ENCODE measurements around the gene AUTS2.

AUTS2 gene

DNA sequence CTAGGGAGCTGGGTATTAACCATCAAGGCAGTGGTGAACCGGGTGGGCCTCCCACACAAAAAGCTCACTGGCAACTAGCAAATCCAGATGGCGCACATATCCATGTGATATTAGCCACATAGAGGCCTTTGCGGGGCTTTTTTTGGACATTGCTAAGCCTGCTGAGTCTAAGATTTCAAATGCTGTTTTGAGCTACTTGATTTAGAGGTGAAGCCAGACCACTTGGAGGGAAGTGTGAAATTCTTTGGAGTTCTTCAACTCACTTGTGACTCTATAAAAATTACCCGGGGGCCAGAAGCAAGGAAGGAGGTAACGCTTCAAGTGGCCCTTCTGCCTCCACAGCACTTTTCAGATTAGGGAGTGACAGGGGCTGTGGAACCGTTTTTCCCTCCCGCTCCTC is 913.9 kb downstream of the AUTS2 start:
- DNase-seq, result no peak

DNA sequence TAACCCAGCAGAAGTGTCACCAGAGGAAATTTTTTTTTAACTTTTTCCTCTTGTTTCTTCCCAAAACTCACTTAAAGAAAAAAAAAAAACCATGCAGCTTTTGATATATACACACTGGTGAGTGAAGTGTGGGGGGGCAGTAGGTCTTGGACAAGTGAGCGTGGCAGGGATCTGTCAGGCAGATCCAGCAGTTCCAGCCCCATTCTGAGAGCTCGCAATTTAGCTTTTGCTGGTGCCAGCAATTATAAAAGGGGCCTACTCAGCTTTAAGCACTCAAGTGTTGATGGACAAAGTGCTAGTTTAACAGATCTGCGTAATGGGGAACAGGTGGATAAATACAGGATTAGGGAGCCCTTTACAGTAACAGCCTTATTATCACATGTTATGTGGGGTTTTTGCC is 914.5 kb downstream of the AUTS2 start:
- DNase-seq, result no peak

DNA sequence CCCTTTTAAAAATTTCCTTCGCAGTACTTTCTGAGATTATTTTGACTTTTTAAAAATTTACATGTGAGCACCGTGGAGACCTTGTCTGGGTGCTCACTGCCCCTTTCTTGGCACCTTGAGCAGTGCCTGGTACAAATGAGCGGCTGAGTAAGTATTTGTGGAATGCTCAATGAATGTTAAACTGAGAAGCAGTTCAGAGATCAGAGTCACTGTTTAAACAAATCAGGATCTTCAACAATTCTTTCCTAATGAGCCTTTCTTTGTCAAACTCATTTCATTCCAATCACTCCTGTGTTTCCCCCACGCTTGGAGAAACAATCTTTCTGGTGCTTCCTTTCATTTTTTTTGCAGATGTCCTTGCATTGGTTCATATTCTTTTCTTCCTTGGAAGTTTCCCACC is 922.3 kb downstream of the AUTS2 start:
- no peak for DNase-seq

GRCh38 chr7:70523249-70523988 is 925.1 kb downstream of the AUTS2 start:
- no peak for DNase-seq

- no peak for DNase-seq
These were observed 925.7 kb downstream of the AUTS2 start for GRCh38 chr7:70523989-70524351.

- DNase-seq, result no peak
These were observed 927.7 kb downstream of the AUTS2 start for GRCh38 chr7:70525991-70526390.

DNA sequence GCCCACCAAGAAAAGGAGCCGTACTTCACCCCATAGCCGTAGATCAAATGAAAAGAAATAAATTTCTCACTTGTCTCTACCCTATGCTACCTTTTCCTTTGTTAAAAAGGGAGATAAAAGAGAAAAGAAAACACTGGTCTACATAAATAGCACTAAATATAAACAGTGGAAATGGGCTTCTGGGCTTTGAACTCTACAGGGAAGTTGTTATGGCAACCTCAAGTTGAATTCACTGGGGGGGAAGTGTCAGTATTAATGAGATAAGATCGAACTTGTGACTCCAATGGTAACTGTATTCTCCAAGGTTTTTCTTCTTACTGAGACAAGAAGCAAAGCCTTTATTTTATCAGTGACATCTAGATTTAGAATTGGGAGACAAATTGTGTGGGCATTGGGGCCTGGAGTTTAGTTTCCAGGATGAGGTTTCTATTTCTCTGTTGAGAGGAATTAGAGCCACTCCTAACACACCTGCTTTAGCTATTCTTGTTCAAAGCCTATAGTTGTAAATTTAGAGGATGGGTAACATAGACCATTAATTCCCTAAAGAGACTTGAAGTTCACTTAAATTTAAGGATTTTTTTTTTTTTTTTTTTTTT is 929.3 kb downstream of the AUTS2 start:
- DNase-seq, result no peak

- DNase-seq, result no peak
These were observed 931.2 kb downstream of the AUTS2 start for GRCh38 chr7:70529436-70529835.

GRCh38 chr7:70529914-70530585 is 931.8 kb downstream of the AUTS2 start:
- DNase-seq, result no peak

- DNase-seq, result no peak
These were observed 935.3 kb downstream of the AUTS2 start for GRCh38 chr7:70533614-70534013.

GRCh38 chr7:70539205-70539604 is 940.9 kb downstream of the AUTS2 start:
- DNase-seq, result no peak

- no peak for DNase-seq
These were observed 941.3 kb downstream of the AUTS2 start for GRCh38 chr7:70539617-70540016.

DNA sequence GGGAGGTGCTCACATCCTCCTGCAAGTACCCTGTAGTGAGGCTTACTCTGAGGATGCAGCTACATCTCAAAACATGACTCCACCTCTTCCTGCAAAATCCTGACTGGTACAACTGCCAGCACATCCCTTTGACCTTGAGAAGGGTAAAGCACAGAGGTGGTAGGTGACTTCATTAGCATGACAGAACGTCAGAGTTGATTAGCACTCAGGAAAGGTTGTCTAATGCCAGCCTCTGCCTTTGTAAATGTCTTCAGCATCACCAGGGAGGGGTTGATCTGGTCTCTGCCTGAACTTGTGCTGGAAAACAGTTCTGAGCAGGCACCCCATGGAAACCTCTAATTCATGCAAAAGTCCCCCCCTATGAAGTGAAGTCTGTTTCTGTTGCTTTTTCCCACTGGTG is 942.4 kb downstream of the AUTS2 start:
- no peak for DNase-seq

- DNase-seq, result no peak
These were observed 944.6 kb downstream of the AUTS2 start for GRCh38 chr7:70542750-70543376.

- no peak for DNase-seq
These were observed 945.7 kb downstream of the AUTS2 start for GRCh38 chr7:70544016-70544415.

- no peak for DNase-seq
These were observed 946.9 kb downstream of the AUTS2 start for GRCh38 chr7:70545214-70545613.

- DNase-seq, result no peak
These were observed 953.9 kb downstream of the AUTS2 start for GRCh38 chr7:70552141-70552540.

DNA sequence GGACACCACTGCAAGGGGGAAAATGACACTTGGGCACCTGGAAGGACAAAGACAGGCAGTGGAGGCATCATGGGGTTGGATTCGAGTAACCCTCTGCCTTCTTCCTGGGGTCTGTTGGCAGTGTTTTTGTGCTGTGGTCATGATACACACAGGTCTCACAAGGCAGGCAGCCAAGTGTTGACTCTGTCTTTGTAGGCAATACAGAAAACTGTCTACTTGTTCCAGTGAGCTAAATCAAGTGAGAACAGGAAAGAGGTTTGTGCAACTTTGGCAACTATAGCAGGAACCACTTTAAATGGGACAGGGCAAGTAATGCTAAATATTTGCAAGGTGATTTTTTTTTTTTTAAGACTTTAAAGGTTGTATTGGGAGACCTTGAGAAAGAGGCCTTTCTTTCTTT is 955.1 kb downstream of the AUTS2 start:
- DNase-seq, result no peak

DNA sequence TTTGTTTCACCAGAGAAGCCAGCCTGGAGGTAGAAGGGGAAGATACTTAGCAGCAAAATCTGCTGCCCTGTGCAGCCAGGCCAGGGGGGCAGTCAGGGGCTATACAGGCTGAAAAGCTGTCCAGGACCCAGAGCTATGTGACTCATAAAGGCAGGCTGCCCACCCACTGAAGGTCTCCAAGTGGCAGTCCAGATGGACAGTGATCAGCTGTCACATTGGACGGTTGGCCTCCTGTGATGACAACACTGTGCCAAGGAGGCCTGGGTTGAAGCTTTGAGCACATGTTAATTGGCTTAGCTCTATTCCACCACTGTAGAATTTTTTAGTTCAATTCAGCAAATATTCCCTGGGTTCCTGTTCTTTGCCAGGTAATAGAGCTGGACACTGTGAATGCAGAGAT is 956.4 kb downstream of the AUTS2 start:
- no peak for DNase-seq

GRCh38 chr7:70556761-70557160 is 958.5 kb downstream of the AUTS2 start:
- DNase-seq, result no peak

- no peak for DNase-seq
These were observed 959.1 kb downstream of the AUTS2 start for GRCh38 chr7:70557338-70557737.

DNA sequence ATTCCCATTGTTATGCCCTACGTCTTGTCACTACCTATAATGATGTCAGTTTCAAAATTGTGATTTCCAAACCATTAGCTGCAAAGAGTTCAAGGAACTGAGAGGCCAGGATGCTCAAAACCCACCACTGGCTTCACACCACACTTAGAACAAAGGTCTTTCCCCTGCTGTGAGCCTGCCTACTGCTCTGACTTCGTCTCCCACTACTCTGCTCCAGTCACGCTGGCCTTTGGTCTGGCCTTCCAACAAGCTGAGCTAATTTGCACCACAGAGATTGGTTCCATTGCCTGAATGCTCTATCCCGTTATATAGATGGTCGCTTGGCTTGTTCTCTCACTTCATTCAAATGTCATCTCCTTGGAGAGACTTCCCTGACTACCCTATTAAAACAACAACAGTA is 961.5 kb downstream of the AUTS2 start:
- no peak for DNase-seq

DNA sequence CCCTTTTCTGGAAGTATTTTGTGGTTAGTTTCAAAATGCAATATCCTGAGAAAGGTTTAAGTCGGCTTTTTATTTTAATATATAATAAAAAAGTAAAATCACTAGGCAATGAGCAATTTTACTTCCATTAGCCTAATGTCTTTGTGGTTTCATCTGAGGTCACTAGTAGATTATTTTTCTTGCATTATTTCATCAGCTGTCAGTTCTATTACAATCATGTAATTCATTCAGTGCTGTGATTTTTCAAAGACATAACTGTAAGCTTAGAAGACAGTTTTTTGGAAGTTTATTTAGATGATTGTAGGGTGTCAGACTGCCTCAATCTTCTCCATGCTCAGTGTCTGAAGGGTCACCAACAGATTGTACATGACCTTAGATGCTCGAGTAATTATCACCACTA is 965.7 kb downstream of the AUTS2 start:
- DNase-seq, result no peak
